ENCODE data around the gene FOLR2.

The FOLR2 gene

DNA sequence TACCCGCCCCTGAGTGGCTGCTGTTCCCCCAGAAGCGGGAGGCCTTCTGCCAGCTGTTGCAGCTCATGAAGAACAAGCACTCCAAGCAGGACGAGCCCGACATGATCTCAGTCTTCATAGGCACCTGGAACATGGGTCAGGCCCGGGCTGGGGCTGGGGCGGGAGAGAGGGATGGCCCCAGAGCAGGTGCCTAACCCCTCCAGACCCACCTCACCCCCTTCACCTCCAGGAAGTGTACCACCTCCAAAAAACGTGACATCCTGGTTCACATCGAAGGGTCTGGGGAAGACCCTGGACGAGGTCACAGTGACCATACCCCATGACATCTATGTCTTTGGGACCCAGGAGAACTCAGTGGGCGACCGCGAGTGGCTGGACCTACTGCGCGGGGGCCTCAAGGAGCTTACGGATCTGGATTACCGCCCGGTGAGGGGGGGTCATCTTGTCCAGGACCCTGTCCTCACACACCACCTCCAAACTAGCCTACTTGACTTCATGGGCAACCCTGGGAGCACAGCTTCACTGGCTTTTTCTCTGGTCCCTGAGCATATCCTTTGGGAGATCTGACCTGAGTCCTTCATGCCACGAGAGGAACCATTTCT, 14.3 kb downstream of the FOLR2 start:
- no peak for ATAC-seq

DNA sequence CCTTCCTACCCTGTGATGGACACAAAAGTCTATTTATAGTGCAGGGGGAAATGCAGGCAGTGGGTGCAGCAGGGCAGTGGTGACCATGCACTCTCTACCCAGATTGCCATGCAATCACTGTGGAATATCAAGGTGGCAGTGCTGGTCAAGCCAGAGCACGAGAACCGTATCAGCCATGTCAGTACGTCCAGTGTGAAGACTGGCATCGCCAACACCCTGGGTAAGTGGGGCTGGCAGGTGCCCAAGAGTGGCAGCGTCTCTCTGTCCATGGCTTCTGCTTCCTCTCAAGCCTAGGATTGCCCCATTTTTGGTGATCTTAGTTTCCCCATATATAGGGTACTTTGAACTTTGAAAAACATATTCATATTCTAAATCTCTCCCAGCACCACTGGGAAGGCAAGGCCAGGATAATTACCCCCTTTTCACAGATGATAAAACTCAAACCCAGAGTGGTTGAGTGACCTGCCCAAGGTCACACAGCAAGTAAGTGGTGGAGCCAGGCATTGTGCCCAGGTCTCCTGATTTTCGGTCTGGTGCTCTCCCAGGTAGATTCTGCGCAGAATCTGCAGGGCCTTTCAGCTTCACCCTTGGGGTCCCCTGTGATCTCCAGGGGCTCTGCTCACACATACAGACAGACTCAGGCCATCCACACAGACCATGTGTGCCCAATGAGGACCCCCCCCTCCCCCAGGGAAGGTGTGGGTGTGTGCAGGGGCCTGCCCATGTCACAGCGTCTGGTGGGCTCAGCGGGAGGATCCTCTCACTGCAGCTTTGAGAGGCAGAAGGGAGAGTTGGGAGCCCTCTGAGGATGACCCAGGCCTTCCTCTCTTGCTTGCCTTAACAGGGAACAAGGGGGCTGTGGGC, 15.0 kb downstream of the FOLR2 start:
- no peak for ATAC-seq

DNA sequence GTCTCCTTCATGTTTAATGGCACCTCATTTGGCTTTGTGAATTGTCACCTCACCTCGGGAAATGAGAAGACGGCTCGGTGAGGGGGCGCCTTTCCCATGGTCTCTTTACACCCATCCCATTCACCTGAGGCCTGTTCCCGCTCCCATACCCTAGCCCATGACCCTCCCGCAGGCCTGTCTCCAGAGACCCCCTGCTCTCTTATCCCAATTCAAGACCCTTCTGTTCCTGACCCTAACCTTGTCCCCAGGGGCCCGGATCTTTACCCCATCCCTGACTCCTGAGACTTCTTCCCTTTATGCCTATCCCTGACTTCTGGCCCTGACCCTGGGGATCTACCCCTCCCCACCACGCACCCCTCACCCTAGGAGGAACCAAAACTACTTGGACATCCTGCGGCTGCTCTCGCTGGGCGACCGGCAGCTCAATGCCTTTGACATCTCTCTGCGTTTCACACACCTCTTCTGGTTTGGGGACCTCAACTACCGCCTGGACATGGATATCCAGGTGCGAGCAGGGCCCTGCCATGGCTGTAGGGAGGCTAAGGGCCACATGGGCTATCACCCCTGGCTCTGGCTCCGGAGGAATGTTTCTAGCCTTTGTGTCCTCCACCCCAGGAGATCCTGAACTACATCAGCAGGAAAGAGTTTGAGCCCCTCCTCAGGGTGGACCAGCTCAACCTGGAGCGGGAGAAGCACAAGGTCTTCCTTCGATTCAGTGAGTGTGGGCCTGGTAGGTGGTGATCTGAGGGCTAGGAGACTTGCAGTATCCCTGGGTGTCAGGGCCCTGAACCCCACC, 15.9 kb downstream of the FOLR2 start:
- no peak for ATAC-seq

DNA sequence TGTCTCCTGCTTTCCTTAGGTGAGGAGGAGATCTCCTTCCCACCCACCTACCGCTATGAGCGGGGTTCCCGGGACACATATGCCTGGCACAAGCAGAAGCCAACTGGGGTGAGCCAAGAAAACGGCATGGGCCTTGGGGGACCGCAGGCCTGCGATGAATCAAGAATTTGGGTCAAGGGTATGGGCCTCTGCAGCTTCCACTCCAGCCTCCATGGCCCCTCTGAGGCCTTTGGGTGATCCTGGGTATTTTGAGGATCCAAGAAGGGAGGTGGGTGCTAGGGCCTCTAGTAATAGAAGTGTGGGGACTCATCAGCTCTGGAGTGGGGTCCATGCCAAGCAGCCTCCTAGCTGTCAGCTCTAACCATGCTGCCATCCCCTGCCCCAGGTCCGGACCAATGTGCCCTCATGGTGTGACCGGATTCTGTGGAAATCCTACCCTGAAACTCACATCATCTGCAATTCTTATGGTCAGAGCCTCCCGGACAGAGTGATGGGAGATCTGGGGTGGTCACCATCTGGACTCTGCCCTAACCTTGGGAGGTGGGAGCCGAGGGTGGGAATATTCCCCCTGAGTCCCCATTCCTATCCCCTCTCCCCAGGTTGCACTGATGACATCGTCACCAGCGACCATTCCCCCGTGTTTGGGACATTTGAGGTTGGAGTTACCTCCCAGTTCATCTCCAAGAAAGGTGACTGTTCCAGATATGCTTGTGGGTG, 16.6 kb downstream of the FOLR2 start:
- no peak for ATAC-seq

DNA sequence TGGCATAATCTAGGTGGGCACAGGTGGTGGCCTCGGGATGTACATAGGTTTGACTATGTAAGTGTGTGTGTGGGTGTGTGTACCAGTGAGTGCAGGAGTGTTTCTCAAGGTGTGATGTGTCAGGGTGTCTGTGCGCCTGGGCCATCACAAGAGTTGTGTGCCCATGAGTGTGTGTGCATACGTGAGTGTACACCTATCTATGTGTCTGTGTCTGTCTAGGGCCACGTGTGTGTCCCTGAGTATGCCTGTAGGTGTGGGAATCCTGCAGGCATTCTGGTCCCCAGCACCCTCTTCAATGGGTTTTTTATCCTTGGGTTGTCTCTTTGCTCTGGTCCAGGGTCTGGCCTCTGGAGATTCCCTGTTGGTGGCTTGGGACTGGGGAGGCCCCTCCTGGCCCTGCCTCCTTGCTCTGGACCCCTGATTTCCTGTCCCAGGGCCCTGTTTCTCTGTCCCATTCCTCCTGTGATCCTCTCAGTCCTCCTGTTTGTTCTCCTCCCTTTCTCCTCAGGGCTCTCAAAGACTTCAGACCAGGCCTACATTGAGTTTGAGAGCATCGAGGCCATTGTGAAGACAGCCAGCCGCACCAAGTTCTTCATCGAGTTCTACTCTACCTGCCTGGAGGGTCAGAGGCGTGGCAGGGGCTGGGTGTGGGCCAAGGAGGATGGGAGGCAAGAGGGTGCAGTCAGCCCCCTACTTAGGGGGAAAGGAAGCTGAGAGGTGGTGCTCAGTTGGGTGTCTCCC, 17.3 kb downstream of the FOLR2 start:
- ATAC-seq, result no peak

DNA sequence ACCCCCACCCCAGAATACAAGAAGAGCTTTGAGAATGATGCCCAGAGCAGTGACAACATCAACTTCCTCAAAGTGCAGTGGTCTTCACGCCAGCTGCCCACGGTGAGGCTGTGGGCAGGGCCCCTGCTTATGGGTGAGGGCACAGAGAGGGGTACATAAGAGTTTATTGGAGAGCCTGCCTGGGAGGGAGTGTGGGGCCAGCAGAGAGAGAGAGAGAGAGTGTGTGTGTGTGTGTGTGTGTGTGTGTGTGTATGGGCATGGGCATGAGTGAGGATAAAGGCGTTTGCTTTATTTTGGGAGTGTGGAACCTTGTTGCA, 17.9 kb downstream of the FOLR2 start:
- ATAC-seq, result no peak

DNA sequence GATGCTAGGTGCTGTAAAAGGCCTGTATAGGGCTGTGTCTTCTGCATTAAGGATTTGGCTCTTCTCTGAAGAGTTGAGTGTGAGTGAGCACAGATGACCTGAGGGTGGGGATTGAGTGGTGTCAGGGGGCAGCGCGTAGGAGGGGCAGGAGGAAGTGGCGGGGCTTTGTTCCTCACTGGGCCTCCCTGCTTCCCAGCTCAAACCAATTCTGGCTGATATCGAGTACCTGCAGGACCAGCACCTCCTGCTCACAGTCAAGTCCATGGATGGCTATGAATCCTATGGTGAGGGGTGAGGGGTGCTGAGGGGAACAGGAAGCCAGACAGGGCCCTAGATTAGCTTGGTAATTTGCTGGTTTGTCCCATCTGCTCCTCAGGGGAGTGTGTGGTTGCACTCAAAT, 18.3 kb downstream of the FOLR2 start:
- ATAC-seq, result no peak

DNA sequence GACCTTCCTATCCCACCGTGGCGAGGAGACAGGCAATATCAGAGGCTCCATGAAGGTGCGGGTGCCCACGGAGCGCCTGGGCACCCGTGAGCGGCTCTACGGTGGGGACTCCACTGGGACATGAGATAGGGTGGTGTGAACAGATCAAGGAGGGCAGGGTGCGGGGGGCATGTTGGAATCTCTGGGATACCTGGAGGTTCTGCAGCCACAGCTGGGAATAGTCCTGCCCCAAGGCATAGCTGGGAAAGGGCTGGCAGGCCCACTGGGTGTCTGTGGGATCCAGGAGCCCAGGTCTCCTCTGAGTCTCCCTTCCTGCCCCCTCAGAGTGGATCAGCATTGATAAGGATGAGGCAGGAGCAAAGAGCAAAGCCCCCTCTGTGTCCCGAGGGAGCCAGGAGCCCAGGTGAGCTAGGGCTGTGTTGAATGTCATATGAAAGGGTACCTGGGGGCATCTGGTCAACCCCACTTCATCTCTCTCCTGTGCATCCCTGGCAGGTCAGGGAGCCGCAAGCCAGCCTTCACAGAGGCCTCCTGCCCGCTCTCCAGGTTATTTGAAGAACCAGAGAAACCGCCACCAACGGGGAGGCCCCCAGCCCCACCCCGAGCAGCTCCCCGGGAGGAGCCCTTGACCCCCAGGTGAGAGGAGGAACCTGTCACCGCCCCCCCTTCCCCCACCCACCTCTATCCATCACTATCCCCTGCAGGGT, 18.9 kb downstream of the FOLR2 start:
- ATAC-seq, result no peak

DNA sequence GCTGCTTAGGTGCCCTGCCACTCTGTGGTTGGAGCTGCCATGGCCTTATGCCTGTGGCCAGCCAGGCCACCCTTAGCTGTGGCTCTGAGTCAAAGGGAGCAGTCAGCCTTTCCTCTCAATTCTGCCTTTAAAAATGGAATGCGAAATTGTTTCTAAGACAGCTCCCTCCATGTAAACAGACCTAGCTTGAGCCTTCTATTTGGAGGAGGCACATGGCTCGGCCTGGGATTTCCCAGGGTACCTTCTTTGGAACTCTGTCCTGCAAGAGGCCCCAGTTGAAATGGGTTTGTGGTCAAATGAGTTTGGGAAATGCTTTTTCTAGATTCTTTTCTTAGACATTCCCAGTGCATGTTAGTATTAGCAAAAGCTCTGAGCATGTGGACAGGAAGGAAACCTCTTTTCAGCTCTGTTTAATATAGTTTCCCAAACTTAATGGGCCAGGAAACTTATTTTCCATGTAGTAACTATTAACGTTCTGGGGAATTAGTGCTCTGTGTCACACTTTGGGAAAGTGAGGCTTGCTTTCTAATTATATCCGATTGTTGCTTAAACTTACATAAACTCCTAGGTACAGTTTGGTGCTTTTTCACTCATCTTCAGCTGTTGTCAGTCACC, 19.6 kb downstream of the FOLR2 start:
- no peak for ATAC-seq

DNA sequence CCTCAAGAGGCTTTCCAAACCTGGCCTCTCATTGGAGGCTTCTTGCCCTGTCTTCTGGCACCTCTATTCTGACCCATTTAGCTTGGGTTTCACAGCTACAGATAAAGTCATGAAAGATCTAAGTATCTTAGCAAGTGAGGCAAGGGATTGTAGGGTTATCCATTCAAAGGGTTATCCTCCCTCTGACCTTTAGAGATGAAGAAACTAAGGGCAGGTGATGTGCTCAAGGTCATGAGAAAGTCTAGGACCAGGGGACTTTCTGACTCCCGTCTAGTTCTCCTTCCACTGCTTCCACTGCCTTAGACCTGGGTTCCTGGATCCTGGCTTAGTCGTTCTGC, 20.1 kb downstream of the FOLR2 start:
- ATAC-seq, result no peak

DNA sequence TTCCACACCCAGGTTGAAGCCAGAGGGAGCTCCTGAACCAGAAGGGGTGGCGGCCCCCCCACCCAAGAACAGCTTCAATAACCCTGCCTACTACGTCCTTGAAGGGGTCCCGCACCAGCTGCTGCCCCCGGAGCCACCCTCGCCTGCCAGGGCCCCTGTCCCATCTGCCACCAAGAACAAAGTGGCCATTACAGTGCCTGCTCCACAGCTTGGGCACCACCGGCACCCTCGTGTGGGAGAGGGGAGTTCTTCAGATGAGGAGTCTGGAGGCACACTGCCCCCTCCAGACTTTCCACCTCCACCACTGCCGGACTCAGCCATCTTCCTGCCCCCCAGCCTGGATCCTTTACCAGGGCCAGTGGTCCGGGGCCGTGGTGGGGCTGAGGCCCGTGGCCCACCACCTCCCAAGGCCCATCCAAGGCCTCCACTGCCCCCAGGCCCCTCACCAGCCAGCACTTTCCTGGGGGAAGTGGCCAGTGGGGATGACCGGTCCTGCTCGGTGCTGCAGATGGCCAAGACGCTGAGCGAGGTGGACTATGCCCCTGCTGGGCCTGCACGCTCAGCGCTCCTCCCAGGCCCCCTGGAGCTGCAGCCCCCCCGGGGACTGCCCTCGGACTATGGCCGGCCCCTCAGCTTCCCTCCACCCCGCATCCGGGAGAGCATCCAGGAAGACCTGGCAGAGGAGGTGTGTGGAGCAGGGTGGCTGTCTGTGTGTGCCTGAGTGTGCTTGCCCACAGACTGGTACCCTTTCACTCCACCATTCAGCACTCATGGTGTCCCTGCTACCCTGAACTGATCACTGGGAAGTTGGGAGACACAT, 20.7 kb downstream of the FOLR2 start:
- ATAC-seq, result no peak

DNA sequence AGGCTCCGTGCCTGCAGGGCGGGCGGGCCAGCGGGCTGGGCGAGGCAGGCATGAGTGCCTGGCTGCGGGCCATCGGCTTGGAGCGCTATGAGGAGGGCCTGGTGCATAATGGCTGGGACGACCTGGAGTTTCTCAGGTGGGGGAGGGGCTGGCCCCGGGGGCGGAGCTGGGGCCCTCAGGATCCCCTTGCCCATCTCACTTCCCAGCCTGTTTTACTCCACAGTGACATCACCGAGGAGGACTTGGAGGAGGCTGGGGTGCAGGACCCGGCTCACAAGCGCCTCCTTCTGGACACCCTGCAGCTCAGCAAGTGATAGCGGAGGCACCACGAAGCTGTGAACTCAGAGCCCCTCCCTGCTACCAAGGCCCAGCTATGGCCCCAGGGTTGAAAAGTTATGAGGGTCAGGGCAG, 21.5 kb downstream of the FOLR2 start:
- peak; percentile 32 to 44 for ATAC-seq

DNA sequence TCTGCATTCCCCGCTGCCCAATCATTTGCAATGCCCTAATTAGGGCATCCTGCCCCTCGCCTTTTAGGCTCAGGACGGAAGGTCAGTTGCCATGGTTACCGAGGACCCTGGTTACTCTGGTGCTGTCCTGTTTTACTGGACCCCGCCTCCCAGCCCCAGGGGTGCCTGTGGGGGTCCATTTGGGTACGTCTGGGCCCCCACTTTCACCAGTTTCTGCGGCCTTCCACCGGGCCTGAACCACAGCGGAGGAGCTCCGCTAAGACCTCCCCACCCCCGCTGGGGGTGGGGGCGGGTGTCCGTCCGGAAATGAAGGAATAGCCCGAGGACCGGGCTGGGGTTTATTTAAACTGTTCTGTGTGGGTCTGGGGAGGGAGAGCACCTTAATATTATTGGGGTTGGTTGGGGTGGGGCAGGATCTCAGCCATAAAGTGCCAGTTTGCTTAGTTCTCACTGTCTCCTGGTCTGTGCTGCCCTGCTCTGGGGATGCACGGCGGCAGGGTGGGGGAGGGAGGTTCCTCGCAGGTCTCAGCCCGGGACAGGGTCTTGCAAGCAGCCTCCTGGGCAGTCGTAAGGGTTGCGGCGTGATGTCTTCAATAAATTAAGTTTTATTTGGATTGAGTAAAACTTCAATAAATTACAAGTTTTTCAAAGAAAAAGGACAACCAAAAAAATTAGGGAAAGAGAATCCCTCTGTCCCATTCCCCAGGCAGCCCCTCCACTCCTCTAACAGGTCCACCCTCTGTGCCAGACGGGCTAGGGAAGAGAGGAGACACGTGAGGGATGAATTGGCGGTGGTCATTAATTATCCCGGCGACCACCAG, 22.1 kb downstream of the FOLR2 start:
- ATAC-seq, result no peak

DNA sequence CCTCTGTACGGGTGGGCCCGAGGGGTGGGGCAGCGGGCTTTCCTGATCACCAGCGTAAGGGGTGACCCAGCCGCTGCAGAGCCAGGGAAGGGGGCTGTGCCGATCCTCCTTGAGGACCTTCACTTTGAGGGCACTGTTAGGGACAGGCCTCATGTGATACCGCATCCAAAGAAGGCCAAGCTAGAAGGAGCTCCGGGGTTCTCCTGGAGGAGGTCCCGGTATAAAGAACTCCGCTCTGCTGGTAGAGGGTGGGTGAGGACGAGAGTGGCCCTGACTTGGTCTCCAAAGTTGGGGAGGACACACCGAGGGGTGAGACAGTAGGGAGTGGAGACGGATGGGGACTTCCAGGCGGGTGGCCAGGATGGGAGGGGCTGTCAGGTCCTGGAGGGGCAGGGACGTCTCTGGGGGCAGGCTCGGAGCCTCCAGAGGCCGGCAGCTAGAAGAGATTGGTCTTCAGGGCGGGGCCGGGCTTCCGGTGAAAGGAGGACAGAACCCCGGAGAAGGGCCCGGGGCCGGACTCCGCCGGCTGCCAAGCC, 22.8 kb downstream of the FOLR2 start:
- peak in 1 of 2 donors; percentile 19 for ATAC-seq

DNA sequence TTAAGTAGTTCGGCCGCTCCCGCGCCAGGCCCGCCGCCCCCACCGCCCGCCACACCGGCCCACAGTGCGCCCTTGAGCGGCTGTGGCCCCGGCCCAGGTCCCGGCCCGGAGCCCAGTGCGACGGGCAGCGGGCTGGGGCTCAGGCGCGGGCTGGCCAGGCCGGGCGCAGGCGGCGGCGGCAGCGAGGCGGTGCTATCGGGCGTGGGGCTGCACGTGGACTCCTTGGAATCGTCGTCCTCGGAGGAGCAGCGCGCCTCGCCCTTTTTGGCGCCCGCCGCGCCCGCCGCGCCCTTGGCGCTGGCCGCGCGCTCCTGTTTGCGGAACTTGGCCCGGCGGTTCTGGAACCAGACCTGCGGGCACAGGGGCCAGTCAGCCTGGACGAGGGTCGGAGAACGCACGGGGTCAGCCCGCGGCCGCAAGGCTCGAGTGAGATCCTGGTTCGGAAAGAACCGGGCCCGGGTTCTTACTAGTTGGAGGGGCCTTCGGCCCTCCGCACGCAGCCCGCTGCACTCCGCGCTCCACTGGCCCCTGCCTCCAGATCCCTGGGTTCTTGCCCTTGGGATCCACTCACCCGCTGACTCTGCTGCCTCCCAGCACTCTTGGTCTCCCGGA, 23.4 kb downstream of the FOLR2 start:
- peak in 1 of 2 donors; percentile 23 for ATAC-seq

DNA sequence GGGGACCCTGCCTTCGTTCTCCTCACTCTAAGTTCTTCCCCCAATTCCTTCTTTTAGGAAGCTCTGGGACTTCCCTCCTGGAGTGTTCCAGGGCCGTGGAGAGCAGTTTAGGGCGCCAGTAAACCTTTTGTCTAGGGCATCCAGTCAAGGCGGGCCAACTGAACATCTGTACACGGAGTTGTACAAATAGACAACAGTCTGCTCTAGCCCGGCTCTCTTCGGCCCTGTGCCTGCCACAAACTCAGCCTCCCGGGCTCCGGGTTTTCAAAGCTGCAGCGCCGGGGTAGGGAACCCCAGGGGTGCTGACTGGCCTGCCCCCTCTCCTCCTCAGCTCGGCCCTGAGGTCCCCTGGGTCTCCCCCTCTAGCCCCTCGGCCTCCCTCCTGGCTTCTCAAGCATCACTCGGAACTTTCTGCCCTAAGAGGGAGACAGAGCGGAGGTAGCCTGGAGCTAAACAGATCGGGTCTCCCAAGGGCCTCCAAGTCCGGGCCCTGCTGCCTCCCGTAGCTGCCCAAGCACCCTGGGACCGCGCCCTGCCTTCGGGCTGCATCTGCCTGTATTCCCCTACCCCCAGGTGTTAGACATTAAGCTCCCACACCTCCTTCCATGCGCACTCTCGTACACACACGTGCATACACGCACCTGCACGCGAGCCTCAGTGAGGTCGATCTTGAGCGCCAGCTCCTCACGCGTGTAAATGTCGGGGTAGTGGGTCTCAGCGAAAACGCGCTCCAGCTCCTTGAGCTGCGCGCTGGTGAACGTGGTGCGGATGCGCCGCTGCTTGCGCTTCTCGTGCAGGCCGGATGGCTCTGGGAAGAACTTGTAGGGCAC, 24.1 kb downstream of the FOLR2 start:
- ATAC-seq, result peak in 1 of 2 donors; percentile 21

DNA sequence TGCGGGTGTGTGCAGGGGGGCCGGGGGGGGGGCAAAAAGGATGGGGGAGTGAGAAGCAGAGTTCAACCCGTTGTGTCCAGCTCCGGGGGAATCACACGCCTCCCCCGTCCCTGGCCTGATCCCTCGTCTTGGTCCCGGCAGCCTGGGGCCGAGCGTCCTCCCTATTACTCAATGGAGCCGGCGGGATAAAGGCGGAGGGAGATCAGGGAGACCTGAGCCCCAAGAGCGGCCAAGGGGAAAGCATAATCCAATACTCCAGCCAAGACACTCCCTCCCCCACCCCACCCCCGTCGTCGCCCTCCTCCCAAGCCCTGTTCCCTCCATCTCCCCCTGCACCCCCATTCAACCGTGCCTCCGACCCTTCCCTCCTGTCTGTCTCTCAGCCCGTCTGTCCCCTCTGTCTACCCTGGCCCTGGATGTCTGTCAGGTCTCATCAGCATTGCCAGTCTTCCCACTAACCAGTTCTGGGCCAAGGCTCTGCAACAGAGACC, 24.7 kb downstream of the FOLR2 start:
- no peak for ATAC-seq

DNA sequence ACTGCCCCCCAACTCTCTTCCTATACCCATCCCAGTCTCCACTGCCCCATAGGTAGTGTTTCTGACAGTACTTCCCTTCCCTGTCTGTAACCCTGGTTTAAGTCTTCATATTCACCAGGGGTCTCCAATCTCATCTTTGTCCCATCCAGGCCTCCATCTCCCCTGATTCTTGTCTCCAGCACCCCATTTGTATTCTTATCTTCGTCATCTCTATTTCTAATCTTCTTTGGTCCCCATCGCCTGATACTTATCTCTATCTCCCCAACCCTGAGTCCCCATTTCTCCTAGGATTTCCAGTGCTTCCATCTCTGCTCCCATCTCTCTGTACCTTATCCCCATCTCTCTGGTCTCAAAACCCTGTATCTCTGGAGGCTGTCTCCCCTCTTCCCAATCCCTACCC, 25.5 kb downstream of the FOLR2 start:
- no peak for ATAC-seq
